ENCODE results near the gene PAQR5.
"Not testable (repeated sequence)": the region's sequence is repeated elsewhere in the genome, so short reads cannot be mapped to it uniquely, and the experiment has no call there.

- TF ChIP-seq CTCF, EP300, POLR2A, POLR2AphosphoS5 (IDR thresholded peaks at IDR 0.05): not testable (repeated sequence)
Measured at GRCh38 chr15:69382176-69382575, 83.5 kb downstream of the PAQR5 start.

Measured in sigmoid colon (tissue), 4 donors.